PC-3 (cell line): ENCODE data around the gene SCARB1. TPM values are rescaled to one million over a fixed set of nuclear protein-coding genes. Genes with fewer than 3 reads are reported as not detected.

Source experiments
- ATAC-seq: fragments of 200-7000 bp; cut with Tn5 transposase; 2 replicates; pipeline ENCODE4 v1.9.1; 2020; ENCODE audit warnings: mild to moderate bottlenecking, moderate library complexity
- BruUV-seq: library from RNA; stranded (reverse); fragments of 400-500 nt; replicated peaks from 2 replicates; lab custom pipeline; 2021; lab: Mats Ljungman, UMichigan
- CTCF ChIA-PET: fragments of 300-600 bp; sonication (Branson Sonifier 250); formaldehyde crosslinking; loops from one replicate; lab custom pipeline; 2022; ENCODE audit warnings: antibody characterized with exemption; lab: Charles Lee
- POLR2A ChIA-PET: fragments of 300-600 bp; sonication (Branson Sonifier 250); formaldehyde crosslinking; loops from one replicate; lab custom pipeline; 2022; ENCODE audit warnings: antibody characterized with exemption; ENCODE audit not compliant: unreplicated experiment; lab: Charles Lee
- DNase-seq: peaks from one replicate; pipeline ENCODE4 v3.0.0-alpha.2; 2015
- H2AFZ ChIP-seq: fragments of 300-600 bp; sonication (generic); 2 replicates; pipeline ENCODE4 v1.6.0; 2016; ENCODE audit warnings: antibody characterized with exemption, low read length
- H3F3A ChIP-seq: fragments of 300-600 bp; sonication (generic); one replicate; pipeline ENCODE4 v1.6.0; 2017; ENCODE audit warnings: antibody characterized with exemption, low read length, control low read depth, mild to moderate bottlenecking; ENCODE audit not compliant: unreplicated experiment
- H3K27ac ChIP-seq: fragments of 300-600 bp; sonication (generic); 2 replicates; pipeline ENCODE4 v1.5.1; 2016; ENCODE audit warnings: mild to moderate bottlenecking, low read length
- H3K27me3 ChIP-seq: fragments of 300-600 bp; sonication (generic); 2 replicates; pipeline ENCODE4 v1.6.1; 2016; ENCODE audit warnings: low read length, mixed read lengths
- H3K36me3 ChIP-seq: fragments of 300-600 bp; sonication (generic); 2 replicates; pipeline ENCODE4 v1.6.1; 2016; ENCODE audit warnings: low read depth, mixed run types, low read length, mixed read lengths
- H3K4me1 ChIP-seq: fragments of 300-600 bp; sonication (generic); 2 replicates; pipeline ENCODE4 v1.5.1; 2016; ENCODE audit warnings: low read length; ENCODE audit not compliant: insufficient read depth
- H3K4me2 ChIP-seq: fragments of 300-600 bp; sonication (generic); 2 replicates; pipeline ENCODE4 v1.6.0; 2016; ENCODE audit warnings: low read length
- H3K4me3 ChIP-seq: fragments of 300-600 bp; sonication (generic); 2 replicates; pipeline ENCODE4 v1.5.1; 2016; ENCODE audit warnings: mild to moderate bottlenecking, low read length, mixed read lengths
- H3K79me2 ChIP-seq: fragments of 300-600 bp; sonication (generic); 2 replicates; pipeline ENCODE4 v1.6.1; 2017; ENCODE audit warnings: low read length, mixed read lengths
- H3K9ac ChIP-seq: fragments of 300-600 bp; sonication (generic); 2 replicates; pipeline ENCODE4 v1.6.0; 2016; ENCODE audit warnings: mild to moderate bottlenecking, low read length
- H3K9me2 ChIP-seq: fragments of 300-600 bp; sonication (generic); replicated peaks from 2 replicates; pipeline ENCODE4 v1.6.1; 2016; ENCODE audit warnings: mixed run types, low read length, mixed read lengths
- H3K9me3 ChIP-seq: fragments of 300-600 bp; sonication (generic); 2 replicates; pipeline ENCODE4 v1.6.1; 2016; ENCODE audit warnings: low read length, mixed read lengths
- H4K20me1 ChIP-seq: fragments of 300-600 bp; sonication (generic); 2 replicates; pipeline ENCODE4 v1.6.1; 2016; ENCODE audit warnings: low read length, mixed read lengths
- CTCF ChIP-seq: fragments of 300-600 bp; sonication (generic); conservative IDR thresholded peaks from 2 replicates; pipeline ENCODE4 v1.5.1; 2017; ENCODE audit warnings: antibody characterized with exemption, low read depth, mild to moderate bottlenecking, low read length
- EZH2 ChIP-seq: fragments of 300-600 bp; sonication (generic); IDR thresholded peaks from one replicate; pipeline ENCODE4 v1.6.1; 2017; ENCODE audit warnings: antibody characterized with exemption, mild to moderate bottlenecking, low read length; ENCODE audit not compliant: unreplicated experiment
- EZH2phosphoT487 ChIP-seq: fragments of 300-600 bp; sonication (generic); IDR thresholded peaks from 2 replicates; pipeline ENCODE4 v1.6.1; 2018; ENCODE audit warnings: mild to moderate bottlenecking, antibody characterized with exemption, low read length, borderline replicate concordance
- intact Hi-C: fragments of 100-400 bp; cut with micrococcal nuclease; formaldehyde crosslinking; loops from 2 replicates; pipeline ENCODE4 v1.9.0; 2023
- total RNA-seq: library from RNA; depleted of rRNA; stranded (reverse); fragments of >200 nt; gene quantifications from 2 replicates; pipeline ENCODE4 v1.2.3, GENCODE V29; 2014

Gene SCARB1
- total RNA-seq, 1 experiment from 2014 or later: 79.1 TPM

GRCh38 chr12:124872068-124872719 is 8.5 kb upstream of the SCARB1 start:
- Histone ChIP-seq H3K9me2 (no peaks in the 10 kb centered on the region), H3K4me3 (no peak overlapping the region), H3K9me3 (no peaks in the 10 kb centered on the region), H3K36me3 (no peaks in the 10 kb centered on the region), H3K4me1 (peaks cover 4% of the 10 kb centered on the region; the same call in 1 of the 2 replicates), H3F3A (no peaks in the 10 kb centered on the region), H3K9ac (no peak overlapping the region), H4K20me1 (no peaks in the 10 kb centered on the region), H2AFZ (no peak overlapping the region), H3K79me2 (no peaks in the 10 kb centered on the region), H3K4me2 (no peak overlapping the region), H3K27ac (no peak overlapping the region), H3K27me3 (no peaks in the 10 kb centered on the region)
- DNase-seq (no peak), ATAC-seq (no peak)
- intact Hi-C loops: no loop called here
- no TSS peak for BruUV-seq
- ChIA-PET POLR2A (no interaction called here), CTCF (no interaction called here)
- TF ChIP-seq EZH2phosphoT487 (no peak), CTCF (no peak), EZH2 (no peak)

GRCh38 chr12:124871297-124871696 is 7.6 kb upstream of the SCARB1 start:
- ATAC-seq: no peak
- no peak overlapping the region for H3K4me2 ChIP-seq
- ChIA-PET CTCF (no interaction called here), POLR2A (no interaction called here)
- no peak overlapping the region for H3K27ac ChIP-seq
- H4K20me1 ChIP-seq: no peaks in the 10 kb centered on the region
- no TSS peak for BruUV-seq
- no peak overlapping the region for H2AFZ ChIP-seq
- H3K4me1 ChIP-seq: peaks cover 6% of the 10 kb centered on the region; the same call in 1 of the 2 replicates
- intact Hi-C loops: no loop called here
- H3K36me3 ChIP-seq: no peaks in the 10 kb centered on the region
- H3K4me3 ChIP-seq: no peak overlapping the region
- no peaks in the 10 kb centered on the region for H3K9me2 ChIP-seq
- no peak overlapping the region for H3K9ac ChIP-seq
- H3K27me3 ChIP-seq: no peaks in the 10 kb centered on the region
- no peak for DNase-seq
- no peaks in the 10 kb centered on the region for H3K79me2 ChIP-seq
- no peak for TF ChIP-seq EZH2
- no peak for TF ChIP-seq EZH2phosphoT487
- TF ChIP-seq CTCF: no peak
- no peaks in the 10 kb centered on the region for H3F3A ChIP-seq
- no peaks in the 10 kb centered on the region for H3K9me3 ChIP-seq

GRCh38 chr12:124870515-124870914 is 6.9 kb upstream of the SCARB1 start:
- ATAC-seq (no peak), DNase-seq (no peak)
- Histone ChIP-seq H3K4me2 (no peak overlapping the region), H2AFZ (no peak overlapping the region), H3K36me3 (no peaks in the 10 kb centered on the region), H3K4me1 (peaks cover 6% of the 10 kb centered on the region; the same call in 1 of the 2 replicates), H4K20me1 (no peaks in the 10 kb centered on the region), H3K9me3 (no peaks in the 10 kb centered on the region), H3K79me2 (no peaks in the 10 kb centered on the region), H3F3A (no peaks in the 10 kb centered on the region), H3K9ac (no peak overlapping the region), H3K4me3 (no peak overlapping the region), H3K27ac (no peak overlapping the region), H3K27me3 (no peaks in the 10 kb centered on the region), H3K9me2 (no peaks in the 10 kb centered on the region)
- TF ChIP-seq EZH2: no peak
- ChIA-PET POLR2A (no interaction called here), CTCF (no interaction called here)
- intact Hi-C loops: no loop called here
- no TSS peak for BruUV-seq
